ENCODE results near the gene SLC12A4.

- no peak for TF ChIP-seq POLR2A (IDR thresholded peaks at IDR 0.05; ENCODE audit: low read depth, low read length)
- TF ChIP-seq POU2F2 (IDR thresholded peaks at IDR 0.05; ENCODE audit: low read depth, low read length), result no peak
- TF ChIP-seq POLR2AphosphoS5 (IDR thresholded peaks at IDR 0.05; ENCODE audit: low read depth, low read length), result no peak
These were observed 32.0 kb upstream of the SLC12A4 start for GRCh38 chr16:68000450-68000849.
